ENCODE data around the gene LRRC71. TPM values are rescaled to one million over a fixed set of nuclear protein-coding genes. Genes with fewer than 3 reads are reported as not detected.

LRRC71 gene
- polyA plus RNA-seq, 3 donors: not detected

DNA sequence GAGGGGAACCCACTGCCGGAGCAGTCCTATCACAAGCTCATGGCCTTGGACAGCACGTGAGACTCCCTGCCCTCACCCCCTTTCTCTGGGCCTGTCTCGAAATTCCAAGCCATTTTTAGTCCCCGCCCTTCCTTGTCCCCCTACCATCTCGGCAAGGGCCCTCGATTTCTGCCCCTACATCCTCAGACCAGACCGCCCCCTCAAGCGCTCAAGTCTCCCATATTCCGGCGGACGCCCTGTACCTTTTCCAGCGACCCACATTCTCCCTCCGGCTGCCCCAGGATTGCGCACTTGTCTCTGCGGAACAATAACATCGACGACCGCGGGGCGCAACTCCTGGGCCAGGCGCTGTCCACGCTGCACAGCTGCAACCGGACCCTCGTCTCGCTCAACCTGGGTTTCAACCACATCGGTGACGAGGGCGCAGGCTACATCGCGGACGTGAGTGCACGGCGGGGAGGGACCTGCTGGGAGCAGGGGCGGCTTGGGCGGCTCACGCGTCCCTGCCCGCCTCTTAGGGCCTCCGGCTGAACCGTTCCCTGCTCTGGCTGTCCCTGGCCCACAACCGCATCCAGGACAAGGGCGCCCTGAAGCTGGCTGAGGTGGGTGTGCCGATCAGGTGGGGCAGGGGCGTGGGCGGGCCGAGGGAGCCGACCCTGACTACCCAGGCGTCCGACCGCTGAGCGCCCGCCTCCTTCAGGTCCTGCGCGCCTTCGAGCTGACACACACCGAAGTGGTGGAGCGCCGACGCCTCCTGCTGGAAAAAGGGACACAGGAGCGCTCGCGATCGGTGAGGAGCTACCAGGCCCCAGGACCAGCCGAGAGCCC is 7.0 kb downstream of the LRRC71 start:
- peak; percentile 40 to 62 (median 47) for DNase-seq
- Mint-ChIP-seq H3K27me3 (ENCODE audit: low read depth in 3 of 3) (peaks cover 75 to 80% (median 78%) of the 10 kb centered on the region in 3 donors), H3K9me3 (peaks cover 6 to 37% (median 22%) of the 10 kb centered on the region in 7 donors), H3K36me3 (peaks cover 3 to 16% of the 10 kb centered on the region in 2 donors), H3K4me3 (peak overlapping the region in 1 of 2 donors; percentile 87), H3K4me1 (peaks cover 44% of the 10 kb centered on the region), H3K27ac (peak overlapping the region in 1 of 7 donors; percentile 62)
- H3K79me2 ChIP-seq (ENCODE audit: insufficient read depth, low read length): no peaks in the 10 kb centered on the region
- 4% methylated on average over 64 of the region's 64 CpGs for WGBS (ENCODE audit: insufficient coverage)
- no peak overlapping the region for H3K9ac ChIP-seq (ENCODE audit: insufficient read depth, low read length, poor library complexity, severe bottlenecking)
- TF ChIP-seq, protein P1, sequence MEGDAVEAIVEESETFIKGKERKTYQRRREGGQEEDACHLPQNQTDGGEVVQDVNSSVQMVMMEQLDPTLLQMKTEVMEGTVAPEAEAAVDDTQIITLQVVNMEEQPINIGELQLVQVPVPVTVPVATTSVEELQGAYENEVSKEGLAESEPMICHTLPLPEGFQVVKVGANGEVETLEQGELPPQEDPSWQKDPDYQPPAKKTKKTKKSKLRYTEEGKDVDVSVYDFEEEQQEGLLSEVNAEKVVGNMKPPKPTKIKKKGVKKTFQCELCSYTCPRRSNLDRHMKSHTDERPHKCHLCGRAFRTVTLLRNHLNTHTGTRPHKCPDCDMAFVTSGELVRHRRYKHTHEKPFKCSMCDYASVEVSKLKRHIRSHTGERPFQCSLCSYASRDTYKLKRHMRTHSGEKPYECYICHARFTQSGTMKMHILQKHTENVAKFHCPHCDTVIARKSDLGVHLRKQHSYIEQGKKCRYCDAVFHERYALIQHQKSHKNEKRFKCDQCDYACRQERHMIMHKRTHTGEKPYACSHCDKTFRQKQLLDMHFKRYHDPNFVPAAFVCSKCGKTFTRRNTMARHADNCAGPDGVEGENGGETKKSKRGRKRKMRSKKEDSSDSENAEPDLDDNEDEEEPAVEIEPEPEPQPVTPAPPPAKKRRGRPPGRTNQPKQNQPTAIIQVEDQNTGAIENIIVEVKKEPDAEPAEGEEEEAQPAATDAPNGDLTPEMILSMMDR (IDR thresholded peaks at IDR 0.05): peak; percentile 70
- H4K20me1 ChIP-seq (ENCODE audit: insufficient read depth, low read length): no peaks in the 10 kb centered on the region
- no peaks in the 10 kb centered on the region for H3K36me3 ChIP-seq (replicated peaks in 1 of 2; ENCODE audit: control insufficient read depth in 1 of 2, insufficient read depth in 2 of 2, low read length in 2 of 2)
- H3K4me2 ChIP-seq (replicated peaks; ENCODE audit: extremely low read depth, low read length, poor library complexity, severe bottlenecking): peak overlapping the region; percentile 26
- intact Hi-C loops (cut with micrococcal nuclease): loop anchor here (5.0 kb wide), 1 partner anchor 35 kb away; the partner anchor contains the start of gene PEAR1 (in 2 of the 2)
- H3K4me1 ChIP-seq (ENCODE audit: control insufficient read depth in 1 of 2, insufficient read depth in 2 of 2, low read length in 2 of 2): peaks cover 27 to 39% of the 10 kb centered on the region in 2 donors
- peaks cover 6 to 29% of the 10 kb centered on the region in 2 donors for H3K9me3 ChIP-seq (replicated peaks in 1 of 2; ENCODE audit: control insufficient read depth in 1 of 2, insufficient read depth in 1 of 2, low read length in 2 of 2)
- H3K27me3 ChIP-seq (ENCODE audit: control insufficient read depth in 2 of 2, insufficient read depth in 2 of 2, low read length in 2 of 2): peaks cover 45 to 67% of the 10 kb centered on the region in 2 donors
- H2AFZ ChIP-seq (ENCODE audit: insufficient read depth, low read depth, low read length, poor library complexity, severe bottlenecking): peak overlapping the region; percentile 42
- peak overlapping the region in 1 of 3 experiments; percentile 23 for H3K4me3 ChIP-seq (replicated peaks in 1 of 3; ENCODE audit: low read depth in 2 of 3, low read length in 3 of 3)
- H3K27ac ChIP-seq (ENCODE audit: low read depth in 1 of 2, low read length in 2 of 2): no peak overlapping the region

DNA sequence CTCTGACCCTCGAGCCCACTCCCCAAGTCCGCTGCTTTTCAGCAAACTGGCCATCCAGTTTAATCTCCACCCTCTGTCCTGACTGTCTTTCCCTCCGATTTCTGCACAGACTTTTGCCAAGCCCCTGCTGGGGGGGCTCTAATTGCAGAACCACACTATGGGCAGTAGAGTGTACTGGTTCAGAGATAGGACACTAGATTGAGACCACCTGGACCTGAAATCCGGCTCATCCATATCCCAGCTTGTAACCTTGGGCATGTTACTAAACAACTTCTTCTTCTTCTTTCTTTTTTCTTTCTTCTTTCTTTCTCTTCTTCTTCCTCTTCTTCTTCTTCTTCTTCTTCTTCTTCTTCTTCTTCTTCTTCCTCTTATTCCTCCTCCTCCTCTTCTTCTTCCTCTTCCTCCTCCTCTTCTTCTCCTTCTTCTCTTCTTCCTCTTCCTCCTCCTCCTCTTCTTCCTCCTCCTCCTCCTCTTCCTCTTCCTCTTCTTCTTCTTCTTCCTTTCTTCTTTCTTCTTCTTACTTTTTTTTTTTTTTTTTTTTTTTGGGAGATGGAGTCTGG is 7.7 kb downstream of the LRRC71 start:
- no peak overlapping the region for H3K27ac ChIP-seq (ENCODE audit: low read depth in 1 of 2, low read length in 2 of 2)
- peaks cover 6 to 34% (median 22%) of the 10 kb centered on the region in 7 donors for H3K9me3 Mint-ChIP-seq
- H3K4me3 ChIP-seq (replicated peaks in 1 of 3; ENCODE audit: low read depth in 2 of 3, low read length in 3 of 3): peak overlapping the region in 1 of 3 experiments; percentile 23
- H3K36me3 ChIP-seq (replicated peaks in 1 of 2; ENCODE audit: control insufficient read depth in 1 of 2, insufficient read depth in 2 of 2, low read length in 2 of 2): no peaks in the 10 kb centered on the region
- peaks cover 68 to 73% (median 71%) of the 10 kb centered on the region in 3 donors for H3K27me3 Mint-ChIP-seq (ENCODE audit: low read depth in 3 of 3)
- H4K20me1 ChIP-seq (ENCODE audit: insufficient read depth, low read length): no peaks in the 10 kb centered on the region
- H3K36me3 Mint-ChIP-seq: peaks cover 3 to 14% of the 10 kb centered on the region in 2 donors
- WGBS (ENCODE audit: insufficient coverage): 15% methylated on average over 2 of the region's 4 CpGs
- H3K27me3 ChIP-seq (ENCODE audit: control insufficient read depth in 2 of 2, insufficient read depth in 2 of 2, low read length in 2 of 2): peaks cover 38 to 60% of the 10 kb centered on the region in 2 donors
- peak overlapping the region in 1 of 2 donors; percentile 80 for H3K4me3 Mint-ChIP-seq
- H3K4me1 Mint-ChIP-seq: peaks cover 44% of the 10 kb centered on the region
- intact Hi-C loops (cut with micrococcal nuclease): loop anchor here (5.0 kb wide), 1 partner anchor 36 kb away; the partner anchor contains the start of gene PEAR1 (in 2 of the 2)
- H3K4me1 ChIP-seq (ENCODE audit: control insufficient read depth in 1 of 2, insufficient read depth in 2 of 2, low read length in 2 of 2): peaks cover 27 to 39% of the 10 kb centered on the region in 2 donors
- peaks cover 6 to 24% of the 10 kb centered on the region in 2 donors for H3K9me3 ChIP-seq (replicated peaks in 1 of 2; ENCODE audit: control insufficient read depth in 1 of 2, insufficient read depth in 1 of 2, low read length in 2 of 2)
- H3K9ac ChIP-seq (ENCODE audit: insufficient read depth, low read length, poor library complexity, severe bottlenecking): no peak overlapping the region
- H3K27ac Mint-ChIP-seq: peak overlapping the region in 2 of 7 donors; percentile 7 to 46
- DNase-seq: no peak
- TF ChIP-seq, protein P1 (IDR thresholded peaks at IDR 0.05): peak; percentile 32
- H3K79me2 ChIP-seq (ENCODE audit: insufficient read depth, low read length): no peaks in the 10 kb centered on the region
- peak overlapping the region; percentile 26 for H3K4me2 ChIP-seq (replicated peaks; ENCODE audit: extremely low read depth, low read length, poor library complexity, severe bottlenecking)
- peak overlapping the region; percentile 42 for H2AFZ ChIP-seq (ENCODE audit: insufficient read depth, low read depth, low read length, poor library complexity, severe bottlenecking)
